ENCODE results near the gene SMIM38.

The SMIM38 gene

DNA sequence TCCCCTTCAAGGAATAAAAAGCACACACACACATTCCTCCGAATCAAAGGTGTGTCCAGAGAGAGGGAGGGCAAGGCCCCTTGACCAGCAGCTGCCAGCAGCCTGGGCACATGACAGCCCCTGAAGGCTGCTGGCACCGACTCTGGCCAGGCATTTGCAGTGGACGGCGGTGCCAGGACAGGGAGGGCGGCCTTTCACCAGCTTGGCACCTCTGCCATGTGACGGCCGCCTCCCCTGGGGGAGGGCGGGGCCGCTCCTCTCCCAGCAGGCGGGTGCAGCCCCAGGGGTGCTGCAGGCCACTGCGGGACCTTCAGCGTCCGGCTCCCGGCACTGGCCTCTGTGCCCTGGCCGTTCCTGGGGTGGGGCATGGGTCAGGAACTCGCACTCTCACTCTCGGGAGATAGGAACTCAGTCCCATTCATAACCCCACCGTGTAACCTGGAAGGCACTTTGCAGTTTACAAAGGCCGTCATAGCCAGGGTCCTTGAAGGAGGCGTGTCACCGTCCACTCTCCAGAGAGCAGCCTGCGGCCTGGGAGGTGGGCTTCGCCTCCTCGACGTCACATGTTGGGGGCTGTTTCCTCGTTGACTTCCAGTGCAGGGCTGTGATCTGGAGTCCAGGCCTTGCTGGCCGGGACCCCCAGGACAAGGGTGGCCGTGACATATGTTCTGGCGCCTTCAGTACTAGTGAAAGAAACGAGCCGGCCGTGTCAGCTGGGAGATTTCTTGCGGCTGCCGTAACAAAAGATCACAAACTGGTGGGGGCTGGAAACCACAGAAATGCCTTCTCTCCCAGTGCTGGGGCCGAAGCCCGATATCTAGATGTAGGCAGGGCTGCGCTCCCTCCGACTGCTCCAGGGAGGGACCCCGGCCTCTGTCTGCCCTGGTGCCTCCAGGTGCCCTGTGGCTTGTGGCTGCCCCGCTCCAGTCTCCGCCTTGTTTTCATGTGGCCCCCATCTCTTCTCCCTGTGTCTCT, 39.9 kb upstream of the SMIM38 start:
- H3K27ac ChIP-seq (replicated peaks; ENCODE audit: low read length), result no peak overlapping the region
- H3K4me3 ChIP-seq (ENCODE audit: low read length in 2 of 2), result no peak overlapping the region

DNA sequence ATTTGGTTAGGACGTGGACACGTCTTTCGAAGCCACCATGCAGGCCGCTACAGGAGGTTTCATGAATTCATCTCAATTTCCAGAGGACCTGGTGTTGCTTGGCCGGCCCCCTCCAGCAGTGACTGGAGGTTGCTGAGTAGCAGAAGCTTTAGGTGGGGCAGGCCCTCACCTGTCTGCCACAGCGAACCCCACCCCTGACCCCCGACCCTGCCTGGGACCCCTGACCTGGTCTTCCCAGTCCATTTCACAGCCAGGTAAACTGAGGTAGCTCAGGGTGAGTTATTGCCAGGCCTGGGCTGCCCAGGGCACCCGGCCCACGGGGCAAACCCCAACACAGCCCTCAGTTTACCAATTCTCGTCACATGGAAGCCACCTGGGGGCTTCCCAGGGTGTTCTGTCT, 39.1 kb upstream of the SMIM38 start:
- Histone ChIP-seq H4K8ac (ENCODE audit: low read depth, low read length) (no peak overlapping the region), H3K14ac (ENCODE audit: low read length) (no peak overlapping the region), H3K27ac (replicated peaks; ENCODE audit: low read length) (no peak overlapping the region), H2AFZ (ENCODE audit: low read length) (no peak overlapping the region), H3K4ac (ENCODE audit: low read length) (no peak overlapping the region), H3K18ac (ENCODE audit: low read length) (no peak overlapping the region), H2BK15ac (ENCODE audit: low read length) (no peak overlapping the region), H3K9me3 (replicated peaks in 1 of 2; ENCODE audit: control insufficient read depth in 2 of 2, insufficient read depth in 1 of 2, low read depth in 1 of 2, low read length in 2 of 2) (peaks cover 0 to 6% of the 10 kb centered on the region in 2 donors), H2BK12ac (ENCODE audit: low read length) (no peak overlapping the region), H3K79me1 (ENCODE audit: low read depth, low read length) (no peaks in the 10 kb centered on the region), H3K4me3 (ENCODE audit: low read length in 2 of 2) (no peak overlapping the region), H3K4me2 (ENCODE audit: insufficient read depth, low read length, poor library complexity, severe bottlenecking) (no peak overlapping the region), H3K27me3 (ENCODE audit: control insufficient read depth in 3 of 3, insufficient read depth in 3 of 3, low read depth in 1 of 3, low read length in 3 of 3) (peaks cover 0 to 17% (median 0%) of the 10 kb centered on the region in 3 experiments), H2AK5ac (ENCODE audit: low read depth, low read length) (no peak overlapping the region), H3K36me3 (replicated peaks in 1 of 2; ENCODE audit: control insufficient read depth in 2 of 2, insufficient read depth in 2 of 2, low read length in 2 of 2) (no peaks in the 10 kb centered on the region), H3K23ac (ENCODE audit: low read depth, low read length, poor library complexity) (peak overlapping the region; percentile 38), H2BK120ac (ENCODE audit: low read depth, low read length) (no peak overlapping the region), H4K91ac (ENCODE audit: low read depth, low read length, poor library complexity) (no peak overlapping the region), H3K4me1 (ENCODE audit: control insufficient read depth in 2 of 2, insufficient read depth in 1 of 2, low read depth in 1 of 2, low read length in 2 of 2) (peaks cover 6 to 9% of the 10 kb centered on the region in 2 donors), H2BK5ac (ENCODE audit: low read length) (no peak overlapping the region), H3K9ac (ENCODE audit: low read depth, low read length, poor library complexity) (peak overlapping the region; percentile 50)
- no peak for DNase-seq (ENCODE audit: low spot score)
- no CpG with 5 or more reads among the region's 10 CpGs for WGBS, 2 donors (ENCODE audit: extremely low coverage in 2 of 2, insufficient read length in 2 of 2, insufficient replicate concordance in 1 of 2)

More for the DNA sequence above, 39.9 kb upstream of the SMIM38 start:
- H3K9ac ChIP-seq (ENCODE audit: low read depth, low read length, poor library complexity), result peak overlapping the region; percentile 50
- H2AFZ ChIP-seq (ENCODE audit: low read length), result no peak overlapping the region
- peaks cover 6 to 9% of the 10 kb centered on the region in 2 donors for H3K4me1 ChIP-seq (ENCODE audit: control insufficient read depth in 2 of 2, insufficient read depth in 1 of 2, low read depth in 1 of 2, low read length in 2 of 2)
- no peak overlapping the region for H4K91ac ChIP-seq (ENCODE audit: low read depth, low read length, poor library complexity)
- H3K4me2 ChIP-seq (ENCODE audit: insufficient read depth, low read length, poor library complexity, severe bottlenecking), result no peak overlapping the region
- H2BK15ac ChIP-seq (ENCODE audit: low read length), result peak overlapping the region; percentile 51
- no peak overlapping the region for H3K14ac ChIP-seq (ENCODE audit: low read length)
- no CpG with 5 or more reads among the region's 41 CpGs for WGBS, 2 donors (ENCODE audit: extremely low coverage in 2 of 2, insufficient read length in 2 of 2, insufficient replicate concordance in 1 of 2)
- peak overlapping the region; percentile 69 for H3K4ac ChIP-seq (ENCODE audit: low read length)
- H3K23ac ChIP-seq (ENCODE audit: low read depth, low read length, poor library complexity), result peak overlapping the region; percentile 38
- H2AK5ac ChIP-seq (ENCODE audit: low read depth, low read length), result peak overlapping the region; percentile 30
- peak overlapping the region; percentile 56 for H2BK120ac ChIP-seq (ENCODE audit: low read depth, low read length)
- no peak for DNase-seq (ENCODE audit: low spot score)
- H2BK12ac ChIP-seq (ENCODE audit: low read length), result peak overlapping the region; percentile 17
- peaks cover 0 to 6% of the 10 kb centered on the region in 2 donors for H3K9me3 ChIP-seq (replicated peaks in 1 of 2; ENCODE audit: control insufficient read depth in 2 of 2, insufficient read depth in 1 of 2, low read depth in 1 of 2, low read length in 2 of 2)
- peaks cover 0 to 17% (median 0%) of the 10 kb centered on the region in 3 experiments for H3K27me3 ChIP-seq (ENCODE audit: control insufficient read depth in 3 of 3, insufficient read depth in 3 of 3, low read depth in 1 of 3, low read length in 3 of 3)
- no peak overlapping the region for H2BK5ac ChIP-seq (ENCODE audit: low read length)
- peak overlapping the region; percentile 65 for H3K18ac ChIP-seq (ENCODE audit: low read length)
- H3K36me3 ChIP-seq (replicated peaks in 1 of 2; ENCODE audit: control insufficient read depth in 2 of 2, insufficient read depth in 2 of 2, low read length in 2 of 2), result no peaks in the 10 kb centered on the region
- H3K79me1 ChIP-seq (ENCODE audit: low read depth, low read length), result no peaks in the 10 kb centered on the region
- H4K8ac ChIP-seq (ENCODE audit: low read depth, low read length), result no peak overlapping the region

DNA sequence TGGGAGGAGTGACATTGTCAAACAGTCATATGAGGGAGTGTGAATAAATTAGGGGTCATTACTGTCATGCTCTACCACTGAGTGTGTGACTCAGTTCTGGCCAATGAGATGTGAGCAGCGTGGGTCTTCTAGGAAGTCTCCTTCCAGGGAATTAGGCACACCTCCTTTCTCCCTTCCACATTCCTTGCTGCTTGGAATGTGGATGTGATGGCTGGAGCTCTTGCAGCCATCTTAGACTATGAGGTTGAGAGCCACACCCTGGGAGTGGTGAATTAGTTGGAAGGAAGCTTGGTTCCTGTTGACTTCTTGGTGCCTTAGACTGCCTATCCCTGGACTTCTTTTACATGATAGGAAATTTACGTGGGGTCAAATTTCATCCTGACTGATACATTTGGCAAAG, 36.5 kb upstream of the SMIM38 start:
- H3K4ac ChIP-seq (ENCODE audit: low read length), result no peak overlapping the region
- H2BK15ac ChIP-seq (ENCODE audit: low read length), result no peak overlapping the region
- H3K4me1 ChIP-seq (ENCODE audit: control insufficient read depth in 2 of 2, insufficient read depth in 1 of 2, low read depth in 1 of 2, low read length in 2 of 2), result peaks cover 19 to 31% of the 10 kb centered on the region in 2 donors
- H3K9me3 ChIP-seq (replicated peaks in 1 of 2; ENCODE audit: control insufficient read depth in 2 of 2, insufficient read depth in 1 of 2, low read depth in 1 of 2, low read length in 2 of 2), result peaks cover 0 to 6% of the 10 kb centered on the region in 2 donors
- no peak overlapping the region for H3K14ac ChIP-seq (ENCODE audit: low read length)
- no peak overlapping the region for H2BK120ac ChIP-seq (ENCODE audit: low read depth, low read length)
- no peak overlapping the region for H3K27ac ChIP-seq (replicated peaks; ENCODE audit: low read length)
- no peak overlapping the region for H3K23ac ChIP-seq (ENCODE audit: low read depth, low read length, poor library complexity)
- H4K91ac ChIP-seq (ENCODE audit: low read depth, low read length, poor library complexity), result no peak overlapping the region
- DNase-seq (ENCODE audit: low spot score), result no peak
- H2BK12ac ChIP-seq (ENCODE audit: low read length), result no peak overlapping the region
- no peak overlapping the region for H3K9ac ChIP-seq (ENCODE audit: low read depth, low read length, poor library complexity)
- H4K8ac ChIP-seq (ENCODE audit: low read depth, low read length), result no peak overlapping the region
- peaks cover 0 to 16% (median 0%) of the 10 kb centered on the region in 3 experiments for H3K27me3 ChIP-seq (ENCODE audit: control insufficient read depth in 3 of 3, insufficient read depth in 3 of 3, low read depth in 1 of 3, low read length in 3 of 3)
- H2AFZ ChIP-seq (ENCODE audit: low read length), result no peak overlapping the region
- no peak overlapping the region for H3K18ac ChIP-seq (ENCODE audit: low read length)
- no peak overlapping the region for H3K4me2 ChIP-seq (ENCODE audit: insufficient read depth, low read length, poor library complexity, severe bottlenecking)
- H2BK5ac ChIP-seq (ENCODE audit: low read length), result no peak overlapping the region
- H3K36me3 ChIP-seq (replicated peaks in 1 of 2; ENCODE audit: control insufficient read depth in 2 of 2, insufficient read depth in 2 of 2, low read length in 2 of 2), result no peaks in the 10 kb centered on the region
- no peak overlapping the region for H2AK5ac ChIP-seq (ENCODE audit: low read depth, low read length)
- H3K4me3 ChIP-seq (ENCODE audit: low read length in 2 of 2), result no peak overlapping the region
- WGBS, 2 donors (ENCODE audit: extremely low coverage in 2 of 2, insufficient read length in 2 of 2, insufficient replicate concordance in 1 of 2), result no CpG with 5 or more reads among the region's 2 CpGs
- no peaks in the 10 kb centered on the region for H3K79me1 ChIP-seq (ENCODE audit: low read depth, low read length)
